ENCODE measurements around the gene LRRN2. TPM values are rescaled to one million over a fixed set of nuclear protein-coding genes. Genes with fewer than 3 reads are reported as not detected.

LRRN2 gene
- total RNA-seq, 1 experiment from 2014 or later: not detected

- CTCF ChIA-PET: interaction anchor here (1.9 kb wide), 1 partner anchor 93 kb away, joined by 14 read pairs; no protein-coding TSS in a partner anchor
- intact Hi-C loops (cut with micrococcal nuclease; ENCODE audit: unreplicated experiment): no loop called here
Measured at GRCh38 chr1:204714194-204714860, 28.8 kb upstream of the LRRN2 start.

GRCh38 chr1:204713541-204713940, 28.0 kb upstream of the LRRN2 start:
- CTCF ChIA-PET: no interaction called here
- H3K27me3 Mint-ChIP-seq (ENCODE audit: insufficient read depth, unreplicated experiment): no peaks in the 10 kb centered on the region
- intact Hi-C loops (cut with micrococcal nuclease; ENCODE audit: unreplicated experiment): no loop called here
- no peaks in the 10 kb centered on the region for H3K9me3 Mint-ChIP-seq (ENCODE audit: unreplicated experiment)
- Histone ChIP-seq H3K4me3 (ENCODE audit: low read depth, low read length) (no peak overlapping the region), H3K9me3 (no peaks in the 10 kb centered on the region), H3K27me3 (replicated peaks; ENCODE audit: control insufficient read depth, insufficient read depth, low read length) (no peaks in the 10 kb centered on the region), H3K36me3 (ENCODE audit: control insufficient read depth, insufficient read depth, low read length) (no peaks in the 10 kb centered on the region), H3K4me1 (peaks cover 3% of the 10 kb centered on the region; the same call in 1 of the 2 replicates)
- H3K4me1 Mint-ChIP-seq (ENCODE audit: low read depth, unreplicated experiment): peaks cover 20% of the 10 kb centered on the region
- POLR2A ChIA-PET: no interaction called here
- H3K36me3 Mint-ChIP-seq (ENCODE audit: insufficient read depth, unreplicated experiment): no peaks in the 10 kb centered on the region
- DNase-seq: no peak
- no peak overlapping the region for H3K4me3 Mint-ChIP-seq (ENCODE audit: unreplicated experiment)
- BruUV-seq (replicated peaks): no TSS peak
- TF ChIP-seq CTCF (IDR thresholded peaks at IDR 0.05; ENCODE audit: insufficient read depth in 1 of 2, low read depth in 1 of 2, low read length in 1 of 2, severe bottlenecking in 1 of 2, unreplicated experiment in 1 of 2): no peak
- H3K27ac Mint-ChIP-seq (ENCODE audit: unreplicated experiment): no peak overlapping the region

More at GRCh38 chr1:204714194-204714860, 28.8 kb upstream of the LRRN2 start:
- Histone ChIP-seq H3K27me3 (replicated peaks; ENCODE audit: control insufficient read depth, insufficient read depth, low read length) (no peaks in the 10 kb centered on the region), H3K9me3 (no peaks in the 10 kb centered on the region), H3K4me1 (peaks cover 3% of the 10 kb centered on the region; the same call in 1 of the 2 replicates), H3K36me3 (ENCODE audit: control insufficient read depth, insufficient read depth, low read length) (no peaks in the 10 kb centered on the region), H3K4me3 (ENCODE audit: low read depth, low read length) (no peak overlapping the region)
- Mint-ChIP-seq H3K27ac (ENCODE audit: unreplicated experiment) (no peak overlapping the region), H3K36me3 (ENCODE audit: insufficient read depth, unreplicated experiment) (no peaks in the 10 kb centered on the region), H3K27me3 (ENCODE audit: insufficient read depth, unreplicated experiment) (no peaks in the 10 kb centered on the region), H3K4me3 (ENCODE audit: unreplicated experiment) (no peak overlapping the region), H3K9me3 (ENCODE audit: unreplicated experiment) (no peaks in the 10 kb centered on the region), H3K4me1 (ENCODE audit: low read depth, unreplicated experiment) (peaks cover 20% of the 10 kb centered on the region)
- BruUV-seq (replicated peaks): no TSS peak
- DNase-seq: no peak
- POLR2A ChIA-PET: no interaction called here
- TF ChIP-seq CTCF (IDR thresholded peaks at IDR 0.05; ENCODE audit: insufficient read depth in 1 of 2, low read depth in 1 of 2, low read length in 1 of 2, severe bottlenecking in 1 of 2, unreplicated experiment in 1 of 2): no peak

GRCh38 chr1:204712708-204713430, 27.3 kb upstream of the LRRN2 start:
- CTCF ChIA-PET: no interaction called here
- H3K4me1 Mint-ChIP-seq (ENCODE audit: low read depth, unreplicated experiment): peaks cover 20% of the 10 kb centered on the region

More at GRCh38 chr1:204712708-204713430, 27.3 kb upstream of the LRRN2 start:
- POLR2A ChIA-PET: no interaction called here
- no peaks in the 10 kb centered on the region for H3K9me3 Mint-ChIP-seq (ENCODE audit: unreplicated experiment)
- Histone ChIP-seq H3K9me3 (no peaks in the 10 kb centered on the region), H3K4me3 (ENCODE audit: low read depth, low read length) (no peak overlapping the region), H3K36me3 (ENCODE audit: control insufficient read depth, insufficient read depth, low read length) (no peaks in the 10 kb centered on the region), H3K27me3 (replicated peaks; ENCODE audit: control insufficient read depth, insufficient read depth, low read length) (no peaks in the 10 kb centered on the region), H3K4me1 (peaks cover 3% of the 10 kb centered on the region; the same call in 1 of the 2 replicates)
- BruUV-seq (replicated peaks): no TSS peak
- intact Hi-C loops (cut with micrococcal nuclease; ENCODE audit: unreplicated experiment): no loop called here
- no peak overlapping the region for H3K27ac Mint-ChIP-seq (ENCODE audit: unreplicated experiment)
- no peaks in the 10 kb centered on the region for H3K36me3 Mint-ChIP-seq (ENCODE audit: insufficient read depth, unreplicated experiment)
- H3K27me3 Mint-ChIP-seq (ENCODE audit: insufficient read depth, unreplicated experiment): no peaks in the 10 kb centered on the region
- DNase-seq: no peak
- H3K4me3 Mint-ChIP-seq (ENCODE audit: unreplicated experiment): no peak overlapping the region
- TF ChIP-seq CTCF (IDR thresholded peaks at IDR 0.05; ENCODE audit: insufficient read depth in 1 of 2, low read depth in 1 of 2, low read length in 1 of 2, severe bottlenecking in 1 of 2, unreplicated experiment in 1 of 2): no peak

Measured in Caco-2 (cell line).